Urinary bladder (tissue), 4 donors: ENCODE results near the gene TAAR9. TPM values are rescaled to one million over a fixed set of nuclear protein-coding genes. Genes with fewer than 3 reads are reported as not detected.

Experiments used
- DNase-seq: peaks from one replicate; pipeline ENCODE4 v3.0.0-alpha.2; 2015; ENCODE audit errors: extremely low spot score
- H3K27ac ChIP-seq: one replicate; pipeline ENCODE4 v1.5.1; 2013; ENCODE audit warnings: low read depth, mild to moderate bottlenecking, moderate library complexity
- H3K36me3 ChIP-seq: one replicate; pipeline ENCODE4 v1.6.1; 2013; ENCODE audit warnings: mild to moderate bottlenecking, moderate library complexity; ENCODE audit not compliant: insufficient read depth
- H3K4me1 ChIP-seq: one replicate; pipeline ENCODE4 v1.6.1; 2013; ENCODE audit warnings: mild to moderate bottlenecking, moderate library complexity; ENCODE audit not compliant: insufficient read depth
- H3K4me3 ChIP-seq: one replicate; pipeline ENCODE4 v1.5.1; 2013; ENCODE audit warnings: low read depth, low read length
- WGBS: extraction: QIAGEN DNeasy Blood & Tissue Kit; methylation state at CpG from one replicate; pipeline ENCODE4 v1.1.7; 2013; 5-methylcytosine and 5-hydroxymethylcytosine counted together
- polyA plus RNA-seq: library from polyadenylated mRNA; stranded (reverse); fragments of 200-250 nt; gene quantifications from one replicate; pipeline ENCODE4 v1.2.3, GENCODE V29; 2013
- small RNA-seq: library from RNA; depleted of rRNA; stranded (forward); fragments of <200 nt; gene quantifications from one replicate; pipeline ENCODE3, GENCODE V24; 2014
- total RNA-seq: library from RNA; depleted of rRNA; stranded (reverse); fragments of >200 nt; gene quantifications from one replicate; pipeline ENCODE4 v1.2.3, GENCODE V29; 2014
- donor health status: healthy with polysubstance abuse.
- donor health status: healthy.

Gene TAAR9
- total and polyA plus RNA-seq, 2 donors = not detected

GRCh38 chr6:132584698-132585097 is 46.6 kb downstream of the TAAR9 start:
- H3K36me3 ChIP-seq = no peaks in the 10 kb centered on the region
- no peak for DNase-seq
- H3K4me3 ChIP-seq = no peak overlapping the region
- 54% methylated on average over 1 of the region's 1 CpG for WGBS
- no peaks in the 10 kb centered on the region for H3K4me1 ChIP-seq
- H3K27ac ChIP-seq = no peak overlapping the region

- Histone ChIP-seq H3K4me1 (no peaks in the 10 kb centered on the region), H3K4me3 (no peak overlapping the region)
- 57% methylated on average over 2 of the region's 2 CpGs for WGBS
Observed at GRCh38 chr6:132587424-132587823, 49.3 kb downstream of the TAAR9 start.

More at GRCh38 chr6:132587424-132587823, 49.3 kb downstream of the TAAR9 start:
- no peak for DNase-seq
- no peaks in the 10 kb centered on the region for H3K36me3 ChIP-seq
- H3K27ac ChIP-seq = no peak overlapping the region

Small RNAs within 50 kb of the gene (small RNA-seq; reads per million reads assigned to genes)
- gene TAAR7P = not detected

Other genes with a start within 250 kb of the TAAR9 start
- 123 TPM for gene MOXD1, start 136.8 kb upstream of the TAAR9 start, total RNA-seq
- gene MOXD1, start 136.8 kb upstream of the TAAR9 start, polyA plus RNA-seq = 22.4 TPM
- gene STX7, start 25.2 kb upstream of the TAAR9 start, total RNA-seq = 41.1 TPM
- gene STX7, start 25.2 kb upstream of the TAAR9 start, polyA plus RNA-seq = 39.7 TPM
- gene TAAR8, start 14.4 kb downstream of the TAAR9 start, total RNA-seq = not detected
- not detected for gene TAAR8, start 14.4 kb downstream of the TAAR9 start, polyA plus RNA-seq
- gene TAAR6, start 32.0 kb downstream of the TAAR9 start, total RNA-seq = not detected
- gene TAAR6, start 32.0 kb downstream of the TAAR9 start, polyA plus RNA-seq = not detected
- not detected for gene TAAR5, start 51.5 kb downstream of the TAAR9 start, total RNA-seq
- gene TAAR5, start 51.5 kb downstream of the TAAR9 start, polyA plus RNA-seq = not detected
- gene TAAR2, start 86.0 kb downstream of the TAAR9 start, total RNA-seq = not detected
- not detected for gene TAAR2, start 86.0 kb downstream of the TAAR9 start, polyA plus RNA-seq
- not detected for gene TAAR1, start 120.9 kb downstream of the TAAR9 start, total RNA-seq
- not detected for gene TAAR1, start 120.9 kb downstream of the TAAR9 start, polyA plus RNA-seq
- gene VNN1, start 175.8 kb downstream of the TAAR9 start, total RNA-seq = 0.63 TPM
- gene VNN1, start 175.8 kb downstream of the TAAR9 start, polyA plus RNA-seq = 0.68 TPM
- gene VNN2, start 219.6 kb downstream of the TAAR9 start, total RNA-seq = 5.4 TPM
- 0.86 TPM for gene VNN2, start 219.6 kb downstream of the TAAR9 start, polyA plus RNA-seq